Measurements from ENCODE around the gene C9orf40. TPM values are rescaled to one million over a fixed set of nuclear protein-coding genes. Genes with fewer than 3 reads are reported as not detected.

Gene C9orf40
- total RNA-seq, 1 experiment from 2014 or later, result 10.8 TPM

- Histone ChIP-seq H2AFZ (no peak overlapping the region), H3K4me3 (no peak overlapping the region), H3K9me3 (ENCODE audit: insufficient read depth, low read depth) (no peaks in the 10 kb centered on the region), H3K9me2 (ENCODE audit: insufficient read depth) (0 out of 2 replicates have a peak, but pooled peaks cover 6% of the 10 kb centered on the region), H4K20me1 (ENCODE audit: insufficient read depth) (no peaks in the 10 kb centered on the region), H3F3A (ENCODE audit: insufficient read depth, low read depth) (no peaks in the 10 kb centered on the region), H3K36me3 (ENCODE audit: low read depth) (peaks cover 11% of the 10 kb centered on the region; the same call in 1 of the 2 replicates), H3K27me3 (ENCODE audit: insufficient read depth, low read depth) (no peaks in the 10 kb centered on the region), H3K4me1 (replicated peaks; ENCODE audit: insufficient read depth) (no peaks in the 10 kb centered on the region), H3K4me2 (no peak overlapping the region), H3K27ac (no peak overlapping the region), H3K79me2 (ENCODE audit: low read depth) (no peaks in the 10 kb centered on the region)
- ChIA-PET CTCF (no interaction called here), POLR2A (ENCODE audit: unreplicated experiment) (no interaction called here)
- intact Hi-C loops (cut with micrococcal nuclease; ENCODE audit: unreplicated experiment), result loop anchor here (5.0 kb wide), 1 partner anchor 208 kb away; no protein-coding TSS in a partner anchor
- no peak for TF ChIP-seq EZH2 (IDR thresholded peaks at IDR 0.05; ENCODE audit: low read depth)
- TF ChIP-seq CTCF (conservative IDR thresholded peaks at IDR 0.05), result no peak
- DNase-seq, result no peak
- BruUV-seq (replicated peaks), result no TSS peak
Observed at GRCh38 chr9:74979844-74980243, 27.1 kb upstream of the C9orf40 start.

- TF ChIP-seq CTCF (conservative IDR thresholded peaks at IDR 0.05), result no peak
- TF ChIP-seq EZH2 (IDR thresholded peaks at IDR 0.05; ENCODE audit: low read depth), result no peak
- Histone ChIP-seq H3K27ac (no peak overlapping the region), H3K27me3 (ENCODE audit: insufficient read depth, low read depth) (no peaks in the 10 kb centered on the region), H2AFZ (no peak overlapping the region), H3K9me2 (ENCODE audit: insufficient read depth) (0 out of 2 replicates have a peak, but pooled peaks cover 6% of the 10 kb centered on the region), H3K4me2 (no peak overlapping the region), H4K20me1 (ENCODE audit: insufficient read depth) (no peaks in the 10 kb centered on the region), H3K4me3 (no peak overlapping the region), H3K4me1 (replicated peaks; ENCODE audit: insufficient read depth) (no peaks in the 10 kb centered on the region), H3K79me2 (ENCODE audit: low read depth) (no peaks in the 10 kb centered on the region), H3K36me3 (ENCODE audit: low read depth) (peaks cover 10% of the 10 kb centered on the region; the same call in 1 of the 2 replicates), H3F3A (ENCODE audit: insufficient read depth, low read depth) (no peaks in the 10 kb centered on the region), H3K9me3 (ENCODE audit: insufficient read depth, low read depth) (no peaks in the 10 kb centered on the region)
- no peak for DNase-seq
- POLR2A ChIA-PET (ENCODE audit: unreplicated experiment), result no interaction called here
- no TSS peak for BruUV-seq (replicated peaks)
- CTCF ChIA-PET, result no interaction called here
- intact Hi-C loops (cut with micrococcal nuclease; ENCODE audit: unreplicated experiment), result no loop called here
Observed at GRCh38 chr9:74977287-74977686, 24.6 kb upstream of the C9orf40 start.

- no peaks in the 10 kb centered on the region for H4K20me1 ChIP-seq (ENCODE audit: insufficient read depth)
- H3K9me3 ChIP-seq (ENCODE audit: insufficient read depth, low read depth), result no peaks in the 10 kb centered on the region
- intact Hi-C loops (cut with micrococcal nuclease; ENCODE audit: unreplicated experiment), result no loop called here
- H3K4me2 ChIP-seq, result no peak overlapping the region
- no peak overlapping the region for H2AFZ ChIP-seq
- peaks cover 2% of the 10 kb centered on the region; the same call in 1 of the 2 replicates for H3K36me3 ChIP-seq (ENCODE audit: low read depth)
- DNase-seq, result no peak
- ChIA-PET POLR2A (ENCODE audit: unreplicated experiment) (no interaction called here), CTCF (no interaction called here)
- BruUV-seq (replicated peaks), result no TSS peak
- no peak overlapping the region for H3K4me3 ChIP-seq
- no peaks in the 10 kb centered on the region for H3K79me2 ChIP-seq (ENCODE audit: low read depth)
- H3F3A ChIP-seq (ENCODE audit: insufficient read depth, low read depth), result no peaks in the 10 kb centered on the region
- H3K4me1 ChIP-seq (replicated peaks; ENCODE audit: insufficient read depth), result no peaks in the 10 kb centered on the region
- H3K9me2 ChIP-seq (ENCODE audit: insufficient read depth), result 0 out of 2 replicates have a peak, but pooled peaks cover 6% of the 10 kb centered on the region
- H3K27me3 ChIP-seq (ENCODE audit: insufficient read depth, low read depth), result no peaks in the 10 kb centered on the region
- no peak overlapping the region for H3K27ac ChIP-seq
- TF ChIP-seq EZH2 (IDR thresholded peaks at IDR 0.05; ENCODE audit: low read depth), result no peak
- no peak for TF ChIP-seq CTCF (conservative IDR thresholded peaks at IDR 0.05)
Observed at GRCh38 chr9:74975538-74975937, 22.8 kb upstream of the C9orf40 start.

Data from PC-9 (cell line).